BE2C (cell line): ENCODE data around the gene ABCC12.

Experiments
- DNase-seq: peaks from one replicate; pipeline ENCODE4 v3.0.0-alpha.2; 2020
- H3K27me3 ChIP-seq: fragments of 250-450 bp; sonication (Bioruptor Pico); 2 replicates; pipeline ENCODE4 v1.5.1; 2020; ENCODE audit warnings: mild to moderate bottlenecking
- H3K36me3 ChIP-seq: fragments of 250-450 bp; sonication (Bioruptor Pico); 2 replicates; pipeline ENCODE4 v1.5.1; 2020; ENCODE audit warnings: mild to moderate bottlenecking
- H3K4me1 ChIP-seq: fragments of 250-450 bp; sonication (Bioruptor Pico); 2 replicates; pipeline ENCODE4 v1.5.1; 2020
- H3K4me3 ChIP-seq: 2 replicates; pipeline ENCODE4 v1.5.1; 2011; ENCODE audit warnings: low read depth, low read length
- H3K9me3 ChIP-seq: fragments of 250-450 bp; sonication (Bioruptor Pico); 2 replicates; pipeline ENCODE4 v1.5.1; 2020
- TF ChIP-seq, protein P1 (sequence below): IDR thresholded peaks from 2 replicates; pipeline ENCODE4 v1.5.1; 2012; ENCODE audit warnings: mild to moderate bottlenecking, low read depth, low read length

ABCC12 gene

DNA sequence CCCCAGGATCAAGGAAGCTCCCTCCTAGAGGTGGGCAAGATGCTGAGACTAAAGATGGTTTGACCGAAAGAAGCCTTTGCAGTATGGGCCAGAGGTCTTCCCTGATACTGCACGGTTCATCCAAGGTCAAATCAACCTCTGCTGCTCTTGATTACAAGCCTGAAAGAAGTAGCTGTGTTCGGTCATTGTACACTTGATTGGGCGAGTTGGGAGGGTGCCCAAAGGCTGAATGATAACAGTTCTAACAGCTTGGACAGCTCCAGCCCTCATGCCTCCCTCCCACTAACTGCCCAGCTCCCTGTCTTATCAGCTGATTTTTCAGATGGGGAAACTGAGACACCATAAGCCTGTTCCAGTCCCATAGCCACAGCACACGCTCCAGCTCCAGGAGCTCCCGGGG is 42.8 kb downstream of the ABCC12 start:
- Histone ChIP-seq H3K27me3 (0 out of 2 replicates have a peak, but pooled peaks cover 4% of the 10 kb centered on the region), H3K4me1 (no peaks in the 10 kb centered on the region), H3K36me3 (no peaks in the 10 kb centered on the region), H3K4me3 (no peak overlapping the region), H3K9me3 (no peaks in the 10 kb centered on the region)
- no peak for DNase-seq
- TF ChIP-seq, protein P1, sequence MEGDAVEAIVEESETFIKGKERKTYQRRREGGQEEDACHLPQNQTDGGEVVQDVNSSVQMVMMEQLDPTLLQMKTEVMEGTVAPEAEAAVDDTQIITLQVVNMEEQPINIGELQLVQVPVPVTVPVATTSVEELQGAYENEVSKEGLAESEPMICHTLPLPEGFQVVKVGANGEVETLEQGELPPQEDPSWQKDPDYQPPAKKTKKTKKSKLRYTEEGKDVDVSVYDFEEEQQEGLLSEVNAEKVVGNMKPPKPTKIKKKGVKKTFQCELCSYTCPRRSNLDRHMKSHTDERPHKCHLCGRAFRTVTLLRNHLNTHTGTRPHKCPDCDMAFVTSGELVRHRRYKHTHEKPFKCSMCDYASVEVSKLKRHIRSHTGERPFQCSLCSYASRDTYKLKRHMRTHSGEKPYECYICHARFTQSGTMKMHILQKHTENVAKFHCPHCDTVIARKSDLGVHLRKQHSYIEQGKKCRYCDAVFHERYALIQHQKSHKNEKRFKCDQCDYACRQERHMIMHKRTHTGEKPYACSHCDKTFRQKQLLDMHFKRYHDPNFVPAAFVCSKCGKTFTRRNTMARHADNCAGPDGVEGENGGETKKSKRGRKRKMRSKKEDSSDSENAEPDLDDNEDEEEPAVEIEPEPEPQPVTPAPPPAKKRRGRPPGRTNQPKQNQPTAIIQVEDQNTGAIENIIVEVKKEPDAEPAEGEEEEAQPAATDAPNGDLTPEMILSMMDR: no peak

DNA sequence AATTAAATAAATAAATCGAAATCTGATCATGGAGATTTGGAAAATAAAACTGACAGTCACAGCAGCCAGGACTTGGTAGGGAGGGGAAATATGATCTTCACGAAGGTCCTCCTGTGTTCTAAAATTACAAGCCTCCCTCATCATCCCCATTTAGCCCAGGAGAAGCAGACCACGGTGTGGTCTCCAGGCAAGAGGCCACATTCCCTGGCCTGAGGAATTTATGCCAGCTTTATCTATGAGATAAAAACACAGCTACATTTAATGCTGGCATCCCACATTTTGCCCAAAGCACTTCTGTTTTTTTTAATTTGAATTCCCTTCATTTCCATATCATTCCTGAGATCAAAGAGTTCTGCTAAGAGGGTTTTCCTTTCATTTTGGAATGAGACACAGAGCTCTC is 43.2 kb downstream of the ABCC12 start:
- H3K4me3 ChIP-seq: no peak overlapping the region
- no peaks in the 10 kb centered on the region for H3K36me3 ChIP-seq
- H3K4me1 ChIP-seq: no peaks in the 10 kb centered on the region
- H3K9me3 ChIP-seq: no peaks in the 10 kb centered on the region
- TF ChIP-seq, protein P1: no peak
- H3K27me3 ChIP-seq: 0 out of 2 replicates have a peak, but pooled peaks cover 4% of the 10 kb centered on the region
- DNase-seq: no peak

DNA sequence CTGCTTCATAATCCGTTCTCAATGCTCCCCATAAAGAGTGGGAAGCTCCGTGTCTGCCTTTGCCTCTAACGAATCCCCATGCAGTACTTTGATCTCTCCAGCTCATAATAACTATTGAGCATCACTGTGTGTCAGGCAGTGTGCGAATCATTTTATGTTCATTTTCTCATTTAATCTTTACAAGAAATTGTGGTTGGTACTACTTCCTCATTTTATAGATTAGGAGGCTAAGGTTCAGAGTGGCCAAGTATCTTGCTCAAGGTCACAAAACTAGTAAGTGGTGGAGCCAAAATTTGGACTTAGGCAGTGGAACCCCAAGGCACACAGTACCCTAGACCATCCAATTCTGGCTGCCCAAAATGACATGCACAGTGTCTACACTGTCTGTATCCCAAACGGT is 44.8 kb downstream of the ABCC12 start:
- DNase-seq: no peak
- 0 out of 2 replicates have a peak, but pooled peaks cover 4% of the 10 kb centered on the region for H3K27me3 ChIP-seq
- H3K4me3 ChIP-seq: no peak overlapping the region
- TF ChIP-seq, protein P1: no peak
- H3K9me3 ChIP-seq: no peaks in the 10 kb centered on the region; the same call in 1 of the 2 replicates
- no peaks in the 10 kb centered on the region for H3K36me3 ChIP-seq
- H3K4me1 ChIP-seq: no peaks in the 10 kb centered on the region

DNA sequence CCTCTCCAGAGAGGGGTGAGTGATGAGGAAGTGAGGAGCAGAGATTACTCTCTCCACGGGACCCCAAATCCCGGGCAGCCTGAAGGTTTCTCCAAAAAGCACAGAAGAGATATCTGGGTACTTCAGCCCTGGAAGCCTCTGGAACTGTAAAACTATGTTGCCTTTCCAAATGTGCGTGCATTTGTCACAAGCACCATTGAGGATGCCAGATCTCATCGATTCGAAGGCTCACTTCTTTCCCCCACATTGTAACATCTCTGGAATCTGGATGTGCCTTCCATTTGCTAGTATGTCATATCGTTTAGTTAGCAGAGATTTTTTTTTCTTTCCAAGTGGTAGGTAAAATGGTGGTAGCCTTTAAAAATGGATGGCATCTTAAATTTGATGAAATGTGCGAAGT is 45.8 kb downstream of the ABCC12 start:
- Histone ChIP-seq H3K4me1 (no peaks in the 10 kb centered on the region), H3K27me3 (0 out of 2 replicates have a peak, but pooled peaks cover 4% of the 10 kb centered on the region), H3K36me3 (no peaks in the 10 kb centered on the region), H3K4me3 (no peak overlapping the region), H3K9me3 (no peaks in the 10 kb centered on the region; the same call in 1 of the 2 replicates)
- DNase-seq: no peak
- TF ChIP-seq, protein P1: no peak

DNA sequence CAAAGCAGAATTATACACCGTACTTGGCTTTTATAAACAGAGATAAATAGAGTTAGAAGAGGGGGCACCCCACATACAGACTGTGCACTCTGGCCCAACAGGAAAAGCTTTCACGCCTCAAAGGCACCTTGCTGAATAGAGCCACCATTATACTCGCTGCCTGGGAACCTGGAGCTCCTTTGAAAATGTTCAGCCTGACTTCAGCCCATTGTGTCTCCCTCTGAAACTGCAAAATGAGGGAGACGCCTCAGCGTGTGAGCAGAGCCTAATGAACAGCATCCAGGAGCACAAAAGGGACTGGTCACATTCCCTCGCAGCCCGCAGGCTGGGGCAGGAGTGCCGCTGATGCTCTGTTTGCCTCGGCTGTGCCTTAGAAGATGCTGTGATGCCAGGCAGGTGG is 46.3 kb downstream of the ABCC12 start:
- no peaks in the 10 kb centered on the region; the same call in 1 of the 2 replicates for H3K9me3 ChIP-seq
- 0 out of 2 replicates have a peak, but pooled peaks cover 4% of the 10 kb centered on the region for H3K27me3 ChIP-seq
- DNase-seq: no peak
- TF ChIP-seq, protein P1: no peak
- H3K36me3 ChIP-seq: no peaks in the 10 kb centered on the region
- H3K4me1 ChIP-seq: no peaks in the 10 kb centered on the region
- H3K4me3 ChIP-seq: no peak overlapping the region

DNA sequence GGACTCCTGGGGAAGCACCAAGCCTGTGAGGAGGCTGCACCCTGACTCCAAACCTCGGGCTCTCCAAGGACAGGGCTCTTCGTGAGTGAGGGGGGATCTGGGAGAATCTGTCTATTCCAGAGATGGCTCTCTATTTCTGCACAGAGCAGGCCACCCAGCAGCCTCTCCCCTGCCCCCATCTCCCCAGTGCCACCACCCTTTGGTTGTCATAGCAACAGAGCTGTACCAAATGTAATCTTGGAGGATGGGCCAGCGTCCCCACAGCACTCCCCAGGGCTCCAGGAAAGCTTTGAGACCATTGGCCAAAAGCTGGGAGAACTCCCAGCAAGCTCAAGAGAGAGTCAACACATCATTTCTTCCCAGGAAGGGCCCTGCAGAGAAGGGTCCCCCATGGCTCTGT is 49.3 kb downstream of the ABCC12 start:
- DNase-seq: no peak
- 0 out of 2 replicates have a peak, but pooled peaks cover 4% of the 10 kb centered on the region for H3K27me3 ChIP-seq
- H3K36me3 ChIP-seq: no peaks in the 10 kb centered on the region
- H3K4me3 ChIP-seq: no peak overlapping the region
- H3K4me1 ChIP-seq: no peaks in the 10 kb centered on the region
- H3K9me3 ChIP-seq: no peaks in the 10 kb centered on the region; the same call in 1 of the 2 replicates
- TF ChIP-seq, protein P1: no peak
